Prostate gland (tissue), 2 donors: ENCODE results near the gene CEBPB.

Experiments used
- POLR2A ChIP-seq: fragments of 450-650 bp; IDR thresholded peaks from one replicate; pipeline ENCODE4 v1.6.1; 2016; ENCODE audit warnings: antibody characterized with exemption, mild to moderate bottlenecking
- POLR2AphosphoS5 ChIP-seq: sonication (generic); formaldehyde crosslinking; IDR thresholded peaks from one replicate; pipeline ENCODE4 v1.6.1; 2017; ENCODE audit warnings: antibody characterized with exemption
- TF ChIP-seq, protein P1 (sequence below), 4 experiments: fragments of 200-600 bp in 2 of 4; fragments of 450-650 bp in 2 of 4; sonication (generic) in 2 of 4; IDR thresholded peaks; 1 replicate in 3 of 4; 2 replicates in 1 of 4; pipeline ENCODE4 v1.5.1; 2016 to 2019; ENCODE audit warnings: antibody characterized with exemption in 4 of 4, mild to moderate bottlenecking in 2 of 4, moderate library complexity in 2 of 4

- no peak for TF ChIP-seq POLR2A
- TF ChIP-seq, protein P1, sequence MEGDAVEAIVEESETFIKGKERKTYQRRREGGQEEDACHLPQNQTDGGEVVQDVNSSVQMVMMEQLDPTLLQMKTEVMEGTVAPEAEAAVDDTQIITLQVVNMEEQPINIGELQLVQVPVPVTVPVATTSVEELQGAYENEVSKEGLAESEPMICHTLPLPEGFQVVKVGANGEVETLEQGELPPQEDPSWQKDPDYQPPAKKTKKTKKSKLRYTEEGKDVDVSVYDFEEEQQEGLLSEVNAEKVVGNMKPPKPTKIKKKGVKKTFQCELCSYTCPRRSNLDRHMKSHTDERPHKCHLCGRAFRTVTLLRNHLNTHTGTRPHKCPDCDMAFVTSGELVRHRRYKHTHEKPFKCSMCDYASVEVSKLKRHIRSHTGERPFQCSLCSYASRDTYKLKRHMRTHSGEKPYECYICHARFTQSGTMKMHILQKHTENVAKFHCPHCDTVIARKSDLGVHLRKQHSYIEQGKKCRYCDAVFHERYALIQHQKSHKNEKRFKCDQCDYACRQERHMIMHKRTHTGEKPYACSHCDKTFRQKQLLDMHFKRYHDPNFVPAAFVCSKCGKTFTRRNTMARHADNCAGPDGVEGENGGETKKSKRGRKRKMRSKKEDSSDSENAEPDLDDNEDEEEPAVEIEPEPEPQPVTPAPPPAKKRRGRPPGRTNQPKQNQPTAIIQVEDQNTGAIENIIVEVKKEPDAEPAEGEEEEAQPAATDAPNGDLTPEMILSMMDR (IDR thresholded peaks at IDR 0.05): no peak
- no peak for TF ChIP-seq POLR2AphosphoS5
Observed at GRCh38 chr20:50223039-50224005, 32.7 kb downstream of the CEBPB start.
